Measurements from ENCODE around the gene MGAT1. TPM values are rescaled to one million over a fixed set of nuclear protein-coding genes. Genes with fewer than 3 reads are reported as not detected.

Gene MGAT1
- total RNA-seq = 100 to 1,000 TPM; 195 to 205 TPM
- 100 to 1,000 TPM; 108 to 149 (median 111) TPM for polyA plus RNA-seq
- total RNA-seq = 62.0 to 217 (median 91.6) reads per million in 6 experiments

DNA sequence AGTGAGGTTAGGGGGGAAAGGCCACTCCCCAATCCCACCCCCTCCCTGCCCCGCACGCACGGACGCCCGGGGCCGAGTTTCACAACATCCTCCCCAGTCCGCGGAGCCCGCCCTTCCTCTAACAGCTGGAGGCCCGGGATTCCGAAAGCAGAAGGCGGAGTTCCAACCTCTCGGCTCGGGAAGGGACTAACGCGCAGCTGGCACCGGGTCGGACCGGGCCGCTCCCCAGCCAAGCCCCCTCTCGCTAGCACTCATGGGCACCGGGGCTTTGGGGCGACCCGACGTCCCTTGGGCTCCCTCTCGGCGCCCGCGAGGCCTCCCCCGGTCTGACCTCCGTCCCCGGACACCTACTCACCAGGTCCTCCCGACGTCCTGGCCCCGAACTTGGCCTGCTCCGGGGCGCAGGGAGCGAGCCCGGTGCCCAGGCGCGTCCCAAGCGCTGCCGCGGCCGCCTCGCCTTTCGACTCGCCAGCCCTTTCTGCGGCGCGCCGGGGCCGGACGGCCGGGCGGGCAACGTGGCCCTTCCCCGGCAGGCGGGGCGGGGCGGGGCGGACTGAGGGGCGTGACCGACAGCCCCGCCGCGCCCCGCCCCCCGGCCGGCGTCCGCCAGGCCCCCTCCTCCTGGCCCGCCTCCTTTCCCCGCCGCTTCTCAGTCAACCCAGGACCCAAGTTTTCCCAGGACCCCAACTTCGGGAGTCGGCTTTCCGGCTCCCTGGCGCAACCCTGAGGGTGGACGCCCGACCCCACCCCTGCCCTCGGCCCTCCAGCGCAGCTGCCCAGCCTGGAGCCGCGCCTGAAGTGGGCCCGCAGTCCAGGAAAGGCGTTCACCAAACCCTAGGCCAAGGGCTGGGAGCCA, at the start of gene MGAT1:
Gene MGAT1, minus strand, starts transcription at position 482 of the 856 bp plus-strand sequence. CDS start 9,835 bp downstream, outside the sequence.
- Mint-ChIP-seq H3K36me3 (peaks cover 0 to 38% (median 0%) of the 10 kb centered on the region in 3 donors), H3K4me1 (peaks cover 58 to 88% (median 85%) of the 10 kb centered on the region in 4 donors)
- ATAC-seq = peak; percentile 44 to 46

DNA sequence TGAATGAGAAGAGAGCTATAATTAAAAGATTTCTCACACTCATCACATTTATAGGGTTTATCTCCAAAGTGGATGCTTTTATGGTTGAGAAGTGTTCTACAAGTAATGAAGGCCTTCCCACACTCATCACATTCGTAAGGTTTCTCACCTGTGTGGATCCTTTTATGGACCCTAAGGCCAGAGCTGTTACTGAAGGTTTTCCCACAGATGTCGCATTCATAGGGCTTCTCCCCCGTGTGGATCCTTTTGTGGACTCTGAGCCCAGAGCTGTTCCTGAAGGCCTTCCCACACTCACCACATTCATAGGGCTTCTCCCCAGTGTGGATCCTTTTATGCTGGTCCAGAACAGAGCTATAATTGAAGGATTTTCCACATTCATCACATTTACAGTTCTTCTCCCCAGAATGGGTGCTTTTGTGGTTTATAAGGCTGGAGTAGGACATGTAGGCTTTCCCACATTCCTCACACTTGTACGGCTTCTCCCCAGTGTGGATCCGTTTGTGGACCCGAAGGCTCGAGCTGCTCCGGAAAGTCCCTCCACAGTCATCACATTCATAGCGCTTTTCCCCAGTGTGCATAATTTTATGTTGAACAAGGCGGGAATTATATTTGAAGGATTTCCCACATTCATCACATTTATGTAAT, 48.0 kb upstream of the MGAT1 start:
- Mint-ChIP-seq H3K27ac (peak overlapping the region in 1 of 10 donors; percentile 60), H3K27me3 (no peaks in the 10 kb centered on the region), H3K4me3 (no peak overlapping the region), H3K36me3 (peaks cover 51 to 76% (median 69%) of the 10 kb centered on the region in 3 donors), H3K4me1 (peaks cover 8 to 40% (median 24%) of the 10 kb centered on the region in 4 donors), H3K9me3 (peaks cover 0 to 45% (median 25%) of the 10 kb centered on the region in 9 donors)
- POLR2A ChIA-PET = interaction anchor here (0.9 to 2.7 kb wide), 6 partner anchors 10 to 56 kb away, joined by 3 to 14 read pairs (median 6); partner anchors contain the start of gene ZFP62
- DNase-seq = no peak
- ATAC-seq = no peak

More for the DNA sequence above, at the start of gene MGAT1:
- POLR2A ChIA-PET = interaction anchor here (0.6 to 21.8 kb wide), 15 partner anchors 9 to 459 kb away, joined by 3 to 642 read pairs (median 7); partner anchors contain the start of genes FLT4, TRIM52 and ZFP62
- Mint-ChIP-seq H3K9me3 (no peaks in the 10 kb centered on the region), H3K27ac (peak within 1 kb of the TSS; percentile 93 to 100 (median 99)), H3K27me3 (no peaks in the 10 kb centered on the region), H3K4me3 (peak within 1 kb of the TSS; percentile 84 to 99 (median 93))
- peak; percentile 43 to 82 (median 68) for DNase-seq

DNA sequence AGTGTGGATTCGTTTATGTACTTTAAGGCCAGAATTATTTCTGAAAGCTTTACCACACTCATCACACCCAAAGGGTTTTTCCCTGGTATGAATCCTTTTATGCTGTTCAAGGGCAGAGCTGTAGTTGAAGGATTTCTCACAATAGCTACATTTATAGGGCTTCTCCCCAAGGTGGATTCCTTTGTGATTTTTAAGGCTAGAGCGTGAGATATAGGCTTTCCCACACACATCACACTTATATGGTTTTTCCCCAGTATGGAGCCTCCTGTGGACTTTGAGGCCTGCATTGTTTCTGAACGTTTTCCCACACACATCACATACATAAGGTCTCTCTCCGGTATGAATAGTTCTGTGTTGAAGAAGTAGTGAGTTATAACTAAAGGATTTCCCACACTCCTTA, 47.2 kb upstream of the MGAT1 start:
- no peak overlapping the region for H3K27ac Mint-ChIP-seq
- no peak for DNase-seq
- peaks cover 5 to 37% (median 19%) of the 10 kb centered on the region in 4 donors for H3K4me1 Mint-ChIP-seq
- no peak overlapping the region for H3K4me3 Mint-ChIP-seq
- no peaks in the 10 kb centered on the region for H3K27me3 Mint-ChIP-seq
- POLR2A ChIA-PET = interaction anchor here (1.5 to 2.7 kb wide), 5 partner anchors 11 to 56 kb away, joined by 4 to 14 read pairs (median 6); partner anchors contain the start of gene ZFP62
- H3K9me3 Mint-ChIP-seq = peaks cover 0 to 45% (median 25%) of the 10 kb centered on the region in 9 donors
- peaks cover 51 to 69% (median 69%) of the 10 kb centered on the region in 3 donors for H3K36me3 Mint-ChIP-seq
- ATAC-seq = no peak

DNA sequence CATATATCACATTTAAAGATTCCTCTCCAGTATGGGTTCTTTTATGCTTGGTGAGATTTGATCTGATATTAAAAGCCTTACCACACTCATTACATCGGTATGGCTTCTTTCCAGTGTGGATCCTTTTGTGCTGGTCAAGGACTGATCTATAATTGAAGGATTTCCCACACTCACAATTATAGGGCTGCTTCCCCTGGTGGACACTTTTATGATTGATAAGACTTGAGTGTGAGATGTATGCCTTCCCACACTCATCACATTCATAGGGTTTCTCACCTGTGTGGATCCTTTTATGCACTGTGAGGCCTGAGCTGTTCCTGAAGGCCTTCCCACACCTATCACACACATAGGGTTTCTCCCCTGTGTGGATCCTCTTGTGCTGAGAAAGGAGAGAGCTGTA, 46.3 kb upstream of the MGAT1 start:
- Mint-ChIP-seq H3K4me1 (peaks cover 2 to 33% (median 13%) of the 10 kb centered on the region in 4 donors), H3K27ac (no peak overlapping the region), H3K9me3 (peaks cover 0 to 45% (median 25%) of the 10 kb centered on the region in 9 donors), H3K27me3 (no peaks in the 10 kb centered on the region), H3K4me3 (no peak overlapping the region), H3K36me3 (peaks cover 51 to 69% (median 65%) of the 10 kb centered on the region in 3 donors)
- ATAC-seq = no peak
- POLR2A ChIA-PET = interaction anchor here (0.9 to 2.7 kb wide), 2 partner anchors 12 to 45 kb away, joined by 3 to 14 read pairs; partner anchors contain the start of gene ZFP62
- no peak for DNase-seq

DNA sequence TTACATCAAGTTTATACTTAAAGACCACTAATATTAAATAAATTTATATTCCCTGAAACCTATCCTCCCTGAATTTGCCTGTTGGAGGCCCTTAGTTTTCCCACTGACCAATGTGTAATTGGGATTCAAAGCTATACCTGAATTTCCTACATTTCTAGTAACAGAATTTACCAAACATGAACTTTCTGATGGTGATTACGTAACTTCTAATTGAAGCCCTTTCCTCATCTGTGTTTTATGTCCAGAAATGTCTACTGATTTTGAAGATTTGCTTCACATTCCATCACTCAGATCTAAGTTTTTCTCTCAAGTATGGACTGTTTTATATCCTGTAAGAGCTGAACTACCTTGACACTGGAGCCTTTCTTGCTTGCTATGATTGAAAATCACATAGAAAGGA, 45.7 kb upstream of the MGAT1 start:
- POLR2A ChIA-PET = interaction anchor here (0.9 kb wide), 1 partner anchor 44 kb away, joined by 3 read pairs; no protein-coding TSS in a partner anchor
- no peak overlapping the region for H3K27ac Mint-ChIP-seq
- peaks cover 0 to 45% (median 25%) of the 10 kb centered on the region in 9 donors for H3K9me3 Mint-ChIP-seq
- peaks cover 2 to 27% (median 8%) of the 10 kb centered on the region in 4 donors for H3K4me1 Mint-ChIP-seq
- ATAC-seq = no peak
- H3K4me3 Mint-ChIP-seq = no peak overlapping the region
- DNase-seq = no peak
- no peaks in the 10 kb centered on the region for H3K27me3 Mint-ChIP-seq
- peaks cover 51 to 69% (median 65%) of the 10 kb centered on the region in 3 donors for H3K36me3 Mint-ChIP-seq

DNA sequence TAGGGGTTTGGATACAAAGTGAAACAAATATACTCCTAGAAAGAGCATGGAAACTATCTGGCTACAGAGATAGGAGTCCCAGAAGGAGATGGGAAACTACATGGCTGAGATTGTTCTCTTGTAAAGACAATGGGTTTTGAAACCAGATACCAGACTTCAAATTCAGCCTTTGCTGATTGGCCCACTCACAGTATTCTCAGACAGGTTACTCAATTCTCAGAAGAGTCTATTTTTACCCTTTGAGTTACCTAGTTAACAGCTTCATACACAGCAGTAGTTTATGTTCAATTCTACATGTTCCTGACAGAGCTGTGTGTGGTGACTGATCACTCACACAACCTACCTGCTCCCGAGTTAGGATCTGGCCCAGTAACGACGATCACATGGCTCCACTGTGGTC, 44.4 kb upstream of the MGAT1 start:
- Mint-ChIP-seq H3K4me1 (peaks cover 0 to 17% (median 4%) of the 10 kb centered on the region in 4 donors), H3K4me3 (no peak overlapping the region), H3K36me3 (peaks cover 45 to 64% (median 55%) of the 10 kb centered on the region in 3 donors), H3K27ac (no peak overlapping the region), H3K9me3 (peaks cover 3 to 45% (median 25%) of the 10 kb centered on the region in 9 donors), H3K27me3 (no peaks in the 10 kb centered on the region)
- POLR2A ChIA-PET = interaction anchor here (0.8 to 1.3 kb wide), 3 partner anchors 13 to 36 kb away, joined by 3 to 5 read pairs (median 3); no protein-coding TSS in a partner anchor
- ATAC-seq (no peak), DNase-seq (no peak)

DNA sequence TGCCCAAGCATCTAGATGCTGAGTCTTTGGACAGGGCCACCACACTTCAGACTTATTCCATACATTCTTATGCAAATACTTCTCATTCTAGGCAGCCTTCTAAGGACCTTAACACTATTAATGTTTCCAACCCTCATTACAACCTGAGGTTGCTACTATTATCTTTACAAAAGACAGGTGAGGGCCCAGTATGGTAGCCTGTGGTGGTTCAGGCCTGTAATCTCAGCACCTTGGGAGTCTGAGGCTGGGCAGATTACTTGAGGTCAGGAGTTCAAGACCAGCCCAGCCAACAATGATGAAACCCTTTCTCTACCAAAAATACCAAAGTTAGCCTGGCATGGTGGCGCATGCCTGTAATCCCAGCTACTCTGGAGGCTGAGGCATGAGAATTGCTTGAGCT, 42.3 kb upstream of the MGAT1 start:
- H3K36me3 Mint-ChIP-seq = peaks cover 27 to 44% (median 33%) of the 10 kb centered on the region in 3 donors
- peaks cover 0 to 10% (median 3%) of the 10 kb centered on the region in 4 donors for H3K4me1 Mint-ChIP-seq
- no peak overlapping the region for H3K27ac Mint-ChIP-seq
- DNase-seq (no peak), ATAC-seq (no peak)
- H3K9me3 Mint-ChIP-seq = peaks cover 0 to 27% (median 13%) of the 10 kb centered on the region in 9 donors
- POLR2A ChIA-PET = no interaction called here
- H3K27me3 Mint-ChIP-seq = no peaks in the 10 kb centered on the region
- H3K4me3 Mint-ChIP-seq = no peak overlapping the region

DNA sequence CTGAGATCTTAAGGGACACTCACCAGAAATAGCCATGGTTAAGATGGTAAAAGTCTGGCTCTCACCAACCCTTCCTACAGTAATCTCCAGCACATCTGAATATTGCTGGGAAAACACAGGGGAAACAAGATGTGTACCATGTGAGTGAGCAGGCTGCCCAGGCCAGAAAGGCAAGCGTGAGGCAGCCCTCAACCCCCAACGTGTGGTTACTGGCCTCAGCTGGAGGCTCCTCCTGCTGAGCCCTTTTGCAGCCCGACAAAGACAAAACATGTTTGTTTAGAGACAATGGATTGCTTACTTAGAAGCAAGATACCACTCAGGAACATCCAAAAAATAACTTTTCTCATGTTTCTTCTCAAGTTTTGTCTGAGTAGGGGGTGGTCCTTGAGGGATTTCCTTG, 41.8 kb upstream of the MGAT1 start:
- DNase-seq (no peak), ATAC-seq (no peak)
- Mint-ChIP-seq H3K4me1 (peaks cover 0 to 10% (median 3%) of the 10 kb centered on the region in 4 donors), H3K36me3 (peaks cover 23 to 40% (median 30%) of the 10 kb centered on the region in 3 donors), H3K4me3 (no peak overlapping the region), H3K27me3 (no peaks in the 10 kb centered on the region), H3K27ac (no peak overlapping the region), H3K9me3 (peaks cover 0 to 23% (median 10%) of the 10 kb centered on the region in 9 donors)
- POLR2A ChIA-PET = no interaction called here

DNA sequence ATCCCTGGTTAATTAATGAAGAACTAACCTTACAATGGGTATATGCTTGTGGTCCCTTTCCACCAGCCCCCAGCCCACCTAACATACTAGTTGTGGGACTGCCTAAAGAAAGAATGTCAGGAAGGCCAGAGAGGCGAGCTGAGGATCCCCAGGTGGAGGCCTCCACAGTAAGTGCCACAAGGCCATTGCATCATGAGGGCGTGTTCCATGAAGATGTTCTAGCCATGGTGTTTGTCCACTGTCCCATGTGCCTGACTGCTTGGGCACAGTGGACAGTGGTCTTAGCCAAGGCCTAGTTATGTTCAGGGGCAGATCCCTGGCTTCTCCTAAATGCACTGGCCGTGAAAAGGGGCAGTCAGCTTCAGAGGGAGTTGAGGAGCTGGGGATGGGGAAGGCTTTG, 37.3 kb upstream of the MGAT1 start:
- H3K36me3 Mint-ChIP-seq = peaks cover 0 to 31% (median 11%) of the 10 kb centered on the region in 3 donors
- ATAC-seq = no peak
- H3K27me3 Mint-ChIP-seq = no peaks in the 10 kb centered on the region

DNA sequence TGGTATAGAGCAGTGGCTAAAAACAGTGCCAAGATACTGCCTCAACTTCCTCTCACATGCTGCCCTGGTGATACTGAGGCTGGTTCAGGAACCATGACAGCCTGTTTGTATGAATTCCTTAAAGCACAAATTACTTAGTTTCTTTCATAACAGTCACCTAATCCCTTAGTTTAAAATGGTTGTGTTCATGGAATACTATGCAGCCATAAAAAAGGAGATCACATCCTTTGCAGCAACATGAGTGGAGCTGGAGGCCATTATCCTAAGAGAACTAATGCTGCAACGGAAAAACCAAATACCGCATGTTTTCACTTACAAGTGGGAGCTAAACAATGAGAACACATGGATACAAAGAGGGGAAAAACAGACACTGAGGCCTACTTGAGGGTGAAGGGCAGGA, 36.6 kb upstream of the MGAT1 start:
- H3K27me3 Mint-ChIP-seq = no peaks in the 10 kb centered on the region
- DNase-seq (no peak), ATAC-seq (no peak)
- peaks cover 11 to 25% (median 17%) of the 10 kb centered on the region in 4 donors for H3K4me1 Mint-ChIP-seq
- H3K36me3 Mint-ChIP-seq = peaks cover 0 to 37% (median 18%) of the 10 kb centered on the region in 3 donors
- POLR2A ChIA-PET = interaction anchor here (1.1 to 2.9 kb wide), 4 partner anchors 21 to 37 kb away, joined by 3 to 10 read pairs (median 5); partner anchors contain the start of gene MGAT1
- peaks cover 0 to 8% (median 0%) of the 10 kb centered on the region in 9 donors for H3K9me3 Mint-ChIP-seq
- H3K27ac Mint-ChIP-seq = peak overlapping the region in 1 of 10 donors; percentile 30
- H3K4me3 Mint-ChIP-seq = no peak overlapping the region

More for the DNA sequence above, 37.3 kb upstream of the MGAT1 start:
- no peak overlapping the region for H3K27ac Mint-ChIP-seq
- H3K9me3 Mint-ChIP-seq = peaks cover 0 to 8% (median 0%) of the 10 kb centered on the region in 9 donors
- DNase-seq = no peak
- peaks cover 7 to 18% (median 10%) of the 10 kb centered on the region in 4 donors for H3K4me1 Mint-ChIP-seq
- POLR2A ChIA-PET = interaction anchor here (1.1 to 2.9 kb wide), 3 partner anchors 9 to 37 kb away, joined by 4 to 10 read pairs (median 9); partner anchors contain the start of gene MGAT1
- H3K4me3 Mint-ChIP-seq = no peak overlapping the region

DNA sequence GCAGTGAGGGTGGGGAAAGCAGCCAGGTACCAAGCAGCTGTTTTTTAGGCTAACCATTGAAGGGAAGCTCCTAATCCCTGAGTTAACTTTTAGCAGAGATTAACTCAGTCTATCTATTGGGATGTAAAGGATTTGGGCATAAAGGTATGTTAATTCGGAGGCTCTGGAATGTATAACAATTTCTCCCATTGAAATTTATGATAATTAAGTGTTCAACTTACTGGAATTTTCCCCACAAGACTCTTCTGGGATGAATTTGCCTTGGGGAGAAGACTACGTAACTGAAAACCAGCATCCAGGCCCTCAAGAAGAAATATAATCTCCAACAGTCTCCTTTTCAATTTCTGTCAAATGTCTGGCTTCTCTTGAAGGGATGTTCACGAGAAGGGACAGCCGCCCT, 34.9 kb upstream of the MGAT1 start:
- Mint-ChIP-seq H3K27me3 (no peaks in the 10 kb centered on the region), H3K4me1 (peaks cover 16 to 42% (median 32%) of the 10 kb centered on the region in 4 donors), H3K27ac (peak overlapping the region in 3 of 10 donors; percentile 25 to 71 (median 46)), H3K9me3 (peaks cover 0 to 8% (median 0%) of the 10 kb centered on the region in 9 donors), H3K36me3 (peaks cover 0 to 47% (median 21%) of the 10 kb centered on the region in 3 donors), H3K4me3 (no peak overlapping the region)
- ATAC-seq (no peak), DNase-seq (no peak)
- POLR2A ChIA-PET = interaction anchor here (0.7 to 9.3 kb wide), 3 partner anchors 13 to 29 kb away, joined by 3 to 642 read pairs (median 6); partner anchors contain the start of gene MGAT1

Measured in naive thymus-derived CD8-positive, alpha-beta T cell (primary cell).